Epithelial cell of esophagus (primary cell): Measurements from ENCODE around the gene COX20.

ENCODE experiments used
- DNase-seq: peaks from one replicate; pipeline ENCODE4 v3.0.0; 2010; ENCODE audit warnings: low read depth
- H3K4me3 ChIP-seq: 2 replicates; pipeline ENCODE4 v1.5.1; 2011; ENCODE audit warnings: mild to moderate bottlenecking, low read length, control low read depth
- CTCF ChIP-seq: IDR thresholded peaks from 2 replicates; pipeline ENCODE4 v1.5.1; 2011; ENCODE audit warnings: low read depth, mild to moderate bottlenecking, low read length, control low read depth, inconsistent platforms; ENCODE audit not compliant: insufficient read depth; ENCODE audit errors: missing control alignments

The COX20 gene

GRCh38 chr1:244893836-244894235 is 58.4 kb downstream of the COX20 start:
- H3K4me3 ChIP-seq, result no peak overlapping the region
- no peak for DNase-seq
- TF ChIP-seq CTCF, result no peak
